ENCODE results near the gene CIB4.

Gene CIB4

GRCh38 chr2:26576565-26577441 lies 64.4 kb downstream of the CIB4 start:
- TF ChIP-seq ZNF565 (CRISPR knock-in tag; conservative IDR thresholded peaks at IDR 0.05; ENCODE audit: low read depth) (no peak), BACH2 (CRISPR knock-in tag; IDR thresholded peaks at IDR 0.05; ENCODE audit: borderline replicate concordance) (no peak), SNAI2 (CRISPR knock-in tag; IDR thresholded peaks at IDR 0.05) (no peak), TCF4 (CRISPR knock-in tag; IDR thresholded peaks at IDR 0.05; ENCODE audit: borderline replicate concordance) (no peak), TOX (CRISPR knock-in tag; IDR thresholded peaks at IDR 0.05; ENCODE audit: borderline replicate concordance) (no peak), ZC3H10 (CRISPR knock-in tag; IDR thresholded peaks at IDR 0.05) (no peak), ZFP30 (CRISPR knock-in tag; IDR thresholded peaks at IDR 0.05) (no peak), ESRRG (CRISPR knock-in tag; IDR thresholded peaks at IDR 0.05) (no peak)
- no peak for ATAC-seq

- TF ChIP-seq TSHZ2 (CRISPR knock-in tag; IDR thresholded peaks at IDR 0.05) (no peak), ZNF565 (CRISPR knock-in tag; conservative IDR thresholded peaks at IDR 0.05; ENCODE audit: low read depth) (no peak), TOX (CRISPR knock-in tag; IDR thresholded peaks at IDR 0.05; ENCODE audit: borderline replicate concordance) (no peak)
Observed at GRCh38 chr2:26575836-26576564, 65.2 kb downstream of the CIB4 start.

GRCh38 chr2:26574900-26575560 lies 66.1 kb downstream of the CIB4 start:
- TF ChIP-seq ARNTL (CRISPR knock-in tag; IDR thresholded peaks at IDR 0.05; ENCODE audit: borderline replicate concordance, low read depth) (no peak), GLIS3 (CRISPR knock-in tag; IDR thresholded peaks at IDR 0.05) (no peak), POU6F1 (CRISPR knock-in tag; IDR thresholded peaks at IDR 0.05; ENCODE audit: borderline replicate concordance, low read depth) (no peak), CSDC2 (CRISPR knock-in tag; IDR thresholded peaks at IDR 0.05) (no peak), ESRRG (CRISPR knock-in tag; IDR thresholded peaks at IDR 0.05) (no peak), SNAI2 (CRISPR knock-in tag; IDR thresholded peaks at IDR 0.05) (no peak), ZNF565 (CRISPR knock-in tag; conservative IDR thresholded peaks at IDR 0.05; ENCODE audit: low read depth) (no peak), TSHZ2 (CRISPR knock-in tag; IDR thresholded peaks at IDR 0.05) (no peak), CREB5 (CRISPR knock-in tag; IDR thresholded peaks at IDR 0.05; ENCODE audit: low read depth) (no peak), ZFP3 (CRISPR knock-in tag; IDR thresholded peaks at IDR 0.05) (no peak), TCF4 (CRISPR knock-in tag; IDR thresholded peaks at IDR 0.05; ENCODE audit: borderline replicate concordance) (no peak), RARB (CRISPR knock-in tag; IDR thresholded peaks at IDR 0.05) (no peak), OSR1 (CRISPR knock-in tag; IDR thresholded peaks at IDR 0.05) (no peak), ZFP30 (CRISPR knock-in tag; IDR thresholded peaks at IDR 0.05) (no peak)
- ATAC-seq: no peak

More at GRCh38 chr2:26575836-26576564, 65.2 kb downstream of the CIB4 start:
- ATAC-seq: no peak

Measured in SK-N-SH treated with all-trans-retinoic acid at 6 μM for 48 hours (cell line).